Lower leg skin (tissue), 3 donors: Measurements from ENCODE around the gene DLG5.

Experiments used
- CTCF ChIP-seq, 3 donors: fragments of 450-650 bp; IDR thresholded peaks; one replicate each; pipeline ENCODE4 v1.5.1; 2016; ENCODE audit warnings: antibody characterized with exemption in 3 of 3, mild to moderate bottlenecking in 3 of 3, moderate library complexity in 2 of 3
- POLR2A ChIP-seq, 2 donors: fragments of 450-650 bp; IDR thresholded peaks; one replicate each; pipeline ENCODE4 v1.6.1; 2016 to 2017; ENCODE audit warnings: antibody characterized with exemption in 2 of 2, mild to moderate bottlenecking in 1 of 2, moderate library complexity in 1 of 2

- TF ChIP-seq CTCF (IDR thresholded peaks at IDR 0.05): no peak
- no peak for TF ChIP-seq POLR2A (IDR thresholded peaks at IDR 0.05)
Observed at GRCh38 chr10:77821551-77821950, 105.0 kb downstream of the DLG5 start.
